DOHH2 (cell line): Measurements from ENCODE around the gene HTRA3.

Source experiments
- CTCF ChIP-seq: fragments of 200-600 bp; sonication (generic); IDR thresholded peaks from one replicate; pipeline ENCODE4 v1.5.1; 2014; ENCODE audit warnings: antibody characterized with exemption, mild to moderate bottlenecking, low read depth, low read length; ENCODE audit not compliant: poor library complexity, severe bottlenecking
- EZH2phosphoT487 ChIP-seq: fragments of 200-600 bp; sonication (generic); IDR thresholded peaks from 2 replicates; pipeline ENCODE4 v1.6.1; 2017; ENCODE audit warnings: borderline replicate concordance, mild to moderate bottlenecking, antibody characterized with exemption, low read length, moderate library complexity, mixed read lengths

DNA sequence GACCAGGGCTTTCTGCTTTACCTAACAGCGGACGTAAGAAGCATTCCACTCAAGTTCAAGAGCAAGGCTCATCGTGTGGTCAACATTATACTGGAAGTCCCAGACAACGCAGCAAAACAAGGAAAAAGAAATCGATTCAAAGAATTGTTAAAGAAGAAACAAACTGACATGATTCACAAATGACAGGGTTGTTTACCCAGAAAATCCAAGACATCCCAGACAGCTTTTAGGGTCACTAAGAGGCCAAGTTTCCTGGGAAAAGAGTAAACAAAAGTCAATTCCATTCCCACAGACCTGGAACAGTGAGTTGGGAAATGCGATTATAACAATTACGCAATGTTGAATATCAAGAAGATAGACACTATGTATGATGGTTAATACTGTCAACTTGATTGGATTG, 21.5 kb upstream of the HTRA3 start:
- no peak for TF ChIP-seq CTCF
- TF ChIP-seq EZH2phosphoT487: no peak
